Panc1 (cell line): Measurements from ENCODE around the gene PTH2. TPM values are rescaled to one million over a fixed set of nuclear protein-coding genes. Genes with fewer than 3 reads are reported as not detected.

Experiments
- ATAC-seq: fragments of 200-7000 bp; cut with Tn5 transposase; 2 replicates; pipeline ENCODE4 v1.9.1; 2020; ENCODE audit warnings: mild to moderate bottlenecking, moderate library complexity
- BruUV-seq: library from RNA; stranded (reverse); fragments of 400-500 nt; replicated peaks from 2 replicates; lab custom pipeline; 2021; lab: Mats Ljungman, UMichigan
- CTCF ChIA-PET: fragments of 300-600 bp; sonication (Branson Sonifier 250); formaldehyde crosslinking; loops from one replicate; lab custom pipeline; 2022; ENCODE audit warnings: antibody characterized with exemption; lab: Charles Lee
- POLR2A ChIA-PET: fragments of 300-600 bp; sonication (Branson Sonifier 250); formaldehyde crosslinking; loops from one replicate; lab custom pipeline; 2022; ENCODE audit warnings: antibody characterized with exemption; lab: Charles Lee
- DNase-seq: peaks from one replicate; pipeline ENCODE4 v3.0.0-alpha.2; 2010; ENCODE audit warnings: low read depth, low spot score
- H3K27ac ChIP-seq: 2 replicates; pipeline ENCODE4 v1.5.1; 2011; ENCODE audit warnings: mild to moderate bottlenecking, low read length, inconsistent platforms
- H3K27me3 ChIP-seq: fragments of 200-500 bp; sonication (Bioruptor generic); 2 replicates; pipeline ENCODE4 v1.6.0; 2014; ENCODE audit warnings: low read length, inconsistent platforms; ENCODE audit not compliant: control insufficient read depth, insufficient read depth
- H3K36me3 ChIP-seq: fragments of 200-500 bp; sonication (Bioruptor generic); 2 replicates; pipeline ENCODE4 v1.5.1; 2014; ENCODE audit warnings: inconsistent platforms, mild to moderate bottlenecking, low read length, moderate library complexity; ENCODE audit not compliant: control insufficient read depth, insufficient read depth
- H3K4me1 ChIP-seq: 2 replicates; pipeline ENCODE4 v1.5.1; 2011; ENCODE audit warnings: inconsistent platforms, mild to moderate bottlenecking, low read length, moderate library complexity; ENCODE audit not compliant: control insufficient read depth, insufficient read depth
- H3K4me3 ChIP-seq, 2 experiments: 2 replicates each; pipeline ENCODE4 v1.5.1; 2011 to 2012; ENCODE audit warnings: low read depth in 2 of 2, low read length in 2 of 2, mild to moderate bottlenecking in 2 of 2, inconsistent platforms in 1 of 2, moderate library complexity in 1 of 2
- H3K9me3 ChIP-seq: fragments of 200-500 bp; sonication (Bioruptor generic); 2 replicates; pipeline ENCODE4 v1.5.1; 2014; ENCODE audit warnings: low read depth, mild to moderate bottlenecking, inconsistent platforms, low read length, moderate library complexity; ENCODE audit not compliant: control insufficient read depth, insufficient read depth
- POLR2AphosphoS5 ChIP-seq: IDR thresholded peaks from 2 replicates; pipeline ENCODE4 v1.6.1; 2012; ENCODE audit warnings: mild to moderate bottlenecking, low read depth, low read length, moderate library complexity
- SIN3A ChIP-seq: IDR thresholded peaks from 2 replicates; pipeline ENCODE4 v1.6.1; 2012; ENCODE audit warnings: low read depth, mild to moderate bottlenecking, low read length, moderate library complexity, borderline replicate concordance; ENCODE audit not compliant: insufficient read depth
- TCF7L2 ChIP-seq: IDR thresholded peaks from 2 replicates; pipeline ENCODE4 v1.6.1; 2011; ENCODE audit warnings: mild to moderate bottlenecking, low read depth, low read length, inconsistent platforms
- in situ Hi-C: cut with HindIII; loops from 2 replicates; pipeline ENCODE4 v1.10.0; 2016; ENCODE audit warnings: low sequenced_read_pairs, low pct_unique_long_range_greater_than_20kb
- intact Hi-C: fragments of 100-400 bp; cut with micrococcal nuclease; formaldehyde crosslinking; loops from one replicate; pipeline ENCODE4 v1.10.0; 2022; ENCODE audit not compliant: unreplicated experiment
- total RNA-seq: library from RNA; stranded (reverse); gene quantifications from one replicate; pipeline ENCODE4 v1.2.1, GENCODE V29; 2021; ENCODE audit not compliant: unreplicated experiment
- TF ChIP-seq, protein P1 (sequence below), 2 experiments: IDR thresholded peaks; 2 replicates each; pipeline ENCODE4 v1.6.1; 2011 to 2012; ENCODE audit warnings: low read depth in 2 of 2, control low read depth in 1 of 2, low read length in 1 of 2, mild to moderate bottlenecking in 1 of 2, moderate library complexity in 1 of 2; ENCODE audit not compliant: insufficient read depth in 1 of 2
- TF ChIP-seq, protein P2 (sequence below): fragments of 450-650 bp; IDR thresholded peaks from 2 replicates; pipeline ENCODE4 v1.5.1; 2017; ENCODE audit warnings: mild to moderate bottlenecking

The PTH2 gene
- total RNA-seq, 1 experiment from 2014 or later = not detected

DNA sequence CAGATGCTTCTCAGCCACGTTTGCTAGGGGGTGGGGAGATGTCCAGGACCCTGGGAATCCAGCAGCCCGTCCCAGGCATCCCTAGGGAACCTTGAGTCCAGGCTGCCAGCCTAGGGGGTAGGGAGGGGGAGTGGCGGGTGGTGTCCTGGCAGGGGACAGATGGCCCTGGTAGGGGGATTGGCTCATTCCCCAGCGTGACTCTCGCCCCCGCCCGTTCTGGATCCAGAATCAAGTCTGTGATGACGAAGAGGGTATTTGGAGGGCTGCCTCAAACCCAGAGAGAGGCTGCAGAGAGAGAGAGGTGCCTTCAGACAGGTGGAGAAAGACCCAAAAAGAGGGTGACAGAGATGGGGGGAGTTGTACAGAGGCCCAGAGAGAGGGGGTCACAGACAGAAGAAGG, 14.0 kb upstream of the PTH2 start:
- Histone ChIP-seq H3K4me3 (no peak overlapping the region), H3K27ac (no peak overlapping the region), H3K36me3 (no peaks in the 10 kb centered on the region), H3K27me3 (peaks cover 9% of the 10 kb centered on the region; the same call in 1 of the 2 replicates), H3K9me3 (no peaks in the 10 kb centered on the region), H3K4me1 (no peaks in the 10 kb centered on the region; the same call in 1 of the 2 replicates)
- TF ChIP-seq POLR2AphosphoS5 = no peak
- TF ChIP-seq, protein P1, sequence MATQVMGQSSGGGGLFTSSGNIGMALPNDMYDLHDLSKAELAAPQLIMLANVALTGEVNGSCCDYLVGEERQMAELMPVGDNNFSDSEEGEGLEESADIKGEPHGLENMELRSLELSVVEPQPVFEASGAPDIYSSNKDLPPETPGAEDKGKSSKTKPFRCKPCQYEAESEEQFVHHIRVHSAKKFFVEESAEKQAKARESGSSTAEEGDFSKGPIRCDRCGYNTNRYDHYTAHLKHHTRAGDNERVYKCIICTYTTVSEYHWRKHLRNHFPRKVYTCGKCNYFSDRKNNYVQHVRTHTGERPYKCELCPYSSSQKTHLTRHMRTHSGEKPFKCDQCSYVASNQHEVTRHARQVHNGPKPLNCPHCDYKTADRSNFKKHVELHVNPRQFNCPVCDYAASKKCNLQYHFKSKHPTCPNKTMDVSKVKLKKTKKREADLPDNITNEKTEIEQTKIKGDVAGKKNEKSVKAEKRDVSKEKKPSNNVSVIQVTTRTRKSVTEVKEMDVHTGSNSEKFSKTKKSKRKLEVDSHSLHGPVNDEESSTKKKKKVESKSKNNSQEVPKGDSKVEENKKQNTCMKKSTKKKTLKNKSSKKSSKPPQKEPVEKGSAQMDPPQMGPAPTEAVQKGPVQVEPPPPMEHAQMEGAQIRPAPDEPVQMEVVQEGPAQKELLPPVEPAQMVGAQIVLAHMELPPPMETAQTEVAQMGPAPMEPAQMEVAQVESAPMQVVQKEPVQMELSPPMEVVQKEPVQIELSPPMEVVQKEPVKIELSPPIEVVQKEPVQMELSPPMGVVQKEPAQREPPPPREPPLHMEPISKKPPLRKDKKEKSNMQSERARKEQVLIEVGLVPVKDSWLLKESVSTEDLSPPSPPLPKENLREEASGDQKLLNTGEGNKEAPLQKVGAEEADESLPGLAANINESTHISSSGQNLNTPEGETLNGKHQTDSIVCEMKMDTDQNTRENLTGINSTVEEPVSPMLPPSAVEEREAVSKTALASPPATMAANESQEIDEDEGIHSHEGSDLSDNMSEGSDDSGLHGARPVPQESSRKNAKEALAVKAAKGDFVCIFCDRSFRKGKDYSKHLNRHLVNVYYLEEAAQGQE (IDR thresholded peaks at IDR 0.05; ENCODE audit: insufficient read depth in 1 of 2, low read depth in 2 of 2, low read length in 1 of 2) = no peak
- no peak for TF ChIP-seq TCF7L2
- TF ChIP-seq SIN3A = no peak
- TF ChIP-seq, protein P2, sequence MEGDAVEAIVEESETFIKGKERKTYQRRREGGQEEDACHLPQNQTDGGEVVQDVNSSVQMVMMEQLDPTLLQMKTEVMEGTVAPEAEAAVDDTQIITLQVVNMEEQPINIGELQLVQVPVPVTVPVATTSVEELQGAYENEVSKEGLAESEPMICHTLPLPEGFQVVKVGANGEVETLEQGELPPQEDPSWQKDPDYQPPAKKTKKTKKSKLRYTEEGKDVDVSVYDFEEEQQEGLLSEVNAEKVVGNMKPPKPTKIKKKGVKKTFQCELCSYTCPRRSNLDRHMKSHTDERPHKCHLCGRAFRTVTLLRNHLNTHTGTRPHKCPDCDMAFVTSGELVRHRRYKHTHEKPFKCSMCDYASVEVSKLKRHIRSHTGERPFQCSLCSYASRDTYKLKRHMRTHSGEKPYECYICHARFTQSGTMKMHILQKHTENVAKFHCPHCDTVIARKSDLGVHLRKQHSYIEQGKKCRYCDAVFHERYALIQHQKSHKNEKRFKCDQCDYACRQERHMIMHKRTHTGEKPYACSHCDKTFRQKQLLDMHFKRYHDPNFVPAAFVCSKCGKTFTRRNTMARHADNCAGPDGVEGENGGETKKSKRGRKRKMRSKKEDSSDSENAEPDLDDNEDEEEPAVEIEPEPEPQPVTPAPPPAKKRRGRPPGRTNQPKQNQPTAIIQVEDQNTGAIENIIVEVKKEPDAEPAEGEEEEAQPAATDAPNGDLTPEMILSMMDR = no peak
- BruUV-seq = no TSS peak
- in situ Hi-C loops (no loop called here), intact Hi-C loops (no loop called here)
- DNase-seq = no peak
- ATAC-seq = no peak
- POLR2A ChIA-PET = no interaction called here
- CTCF ChIA-PET = no interaction called here

DNA sequence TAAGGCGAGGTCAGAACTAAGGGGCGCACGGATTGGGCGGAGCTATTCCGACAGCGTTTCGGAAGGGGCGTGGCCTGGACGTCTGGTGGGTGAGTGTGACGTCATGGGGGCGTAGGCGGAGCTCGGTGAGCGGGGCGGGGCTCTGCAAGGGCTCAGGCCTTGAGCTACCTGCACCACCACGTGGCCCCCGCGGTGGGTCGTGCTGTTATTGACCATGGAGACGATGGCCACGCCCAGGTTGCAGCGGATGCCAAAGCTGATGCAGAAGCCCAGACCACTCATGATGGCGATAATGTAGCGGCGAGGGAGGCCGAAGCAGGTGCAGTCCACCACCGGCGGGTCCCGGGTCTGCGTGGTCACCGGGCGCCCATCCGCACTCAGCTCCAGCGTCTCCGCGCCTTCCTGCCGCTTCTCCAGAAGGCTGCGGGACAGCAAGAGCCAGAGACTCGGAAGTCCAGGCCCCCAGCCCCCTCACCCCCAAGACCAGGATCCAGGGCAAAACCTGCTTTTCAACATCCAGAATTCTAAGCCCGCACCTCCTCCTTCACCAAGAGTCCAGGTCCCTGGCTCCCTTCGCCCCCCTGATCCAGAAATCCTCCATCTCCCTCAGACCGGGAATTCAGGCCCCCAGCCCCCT, 13.3 kb upstream of the PTH2 start:
- BruUV-seq = no TSS peak
- in situ Hi-C loops = no loop called here
- CTCF ChIA-PET = no interaction called here

More for the DNA sequence above, 13.3 kb upstream of the PTH2 start:
- intact Hi-C loops = no loop called here
- H3K4me1 ChIP-seq = no peaks in the 10 kb centered on the region; the same call in 1 of the 2 replicates
- DNase-seq (no peak), ATAC-seq (no peak)
- no peaks in the 10 kb centered on the region for H3K36me3 ChIP-seq
- no peak overlapping the region for H3K4me3 ChIP-seq
- peaks cover 9% of the 10 kb centered on the region; the same call in 1 of the 2 replicates for H3K27me3 ChIP-seq
- POLR2A ChIA-PET = no interaction called here
- H3K27ac ChIP-seq = no peak overlapping the region
- TF ChIP-seq SIN3A = no peak
- TF ChIP-seq, protein P1 (IDR thresholded peaks at IDR 0.05; ENCODE audit: insufficient read depth in 1 of 2, low read depth in 2 of 2, low read length in 1 of 2) = no peak
- TF ChIP-seq TCF7L2 = no peak
- TF ChIP-seq, protein P2 = no peak
- TF ChIP-seq POLR2AphosphoS5 = no peak
- no peaks in the 10 kb centered on the region for H3K9me3 ChIP-seq
